Uterus (tissue), 2 donors: ENCODE measurements around the gene EIF3I.

Source experiments
- CTCF ChIP-seq, 4 experiments: fragments of 200-600 bp in 2 of 4; fragments of 450-650 bp in 2 of 4; sonication (generic) in 2 of 4; IDR thresholded peaks; one replicate each; pipeline ENCODE4 v1.5.1; 2016 to 2019; ENCODE audit warnings: antibody characterized with exemption in 4 of 4, mild to moderate bottlenecking in 2 of 4, moderate library complexity in 1 of 4
- POLR2A ChIP-seq, 2 donors: fragments of 450-650 bp; IDR thresholded peaks; one replicate each; pipeline ENCODE4 v1.6.1; 2016; ENCODE audit warnings: antibody characterized with exemption in 2 of 2, mild to moderate bottlenecking in 1 of 2, moderate library complexity in 1 of 2

- no peak for TF ChIP-seq POLR2A (IDR thresholded peaks at IDR 0.05)
- TF ChIP-seq CTCF (IDR thresholded peaks at IDR 0.05), result no peak
These were observed 3.2 kb upstream of the EIF3I start for GRCh38 chr1:32219022-32219421.
